GM19467 (cell line): ENCODE results near the gene DAAM1.

ENCODE experiments used
- ATAC-seq: cut with Tn5 transposase; IDR thresholded peaks from one replicate; pipeline ENCODE4 v1.9.1; 2021; ENCODE audit warnings: mild to moderate bottlenecking, moderate library complexity; ENCODE audit not compliant: unreplicated experiment

DAAM1 gene

DNA sequence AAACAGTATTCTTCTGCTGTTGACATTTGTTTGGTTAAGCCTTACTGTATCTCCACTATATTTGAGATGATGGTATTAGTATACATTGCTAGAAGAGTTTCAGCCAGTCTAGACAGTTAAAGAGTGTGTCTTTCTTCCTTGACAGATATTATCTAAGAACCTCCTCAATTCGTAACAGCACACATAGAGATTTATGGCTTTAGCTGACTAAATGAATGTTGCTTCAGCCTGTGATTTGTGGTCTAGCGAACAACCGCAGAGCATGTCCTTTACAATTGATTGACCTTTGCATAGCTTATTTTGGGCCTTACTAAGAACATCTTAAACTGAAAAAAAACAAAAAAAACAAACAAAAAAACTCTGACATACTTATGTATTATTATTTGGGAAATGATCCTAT lies 122.2 kb downstream of the DAAM1 start:
- ATAC-seq, result no peak

DNA sequence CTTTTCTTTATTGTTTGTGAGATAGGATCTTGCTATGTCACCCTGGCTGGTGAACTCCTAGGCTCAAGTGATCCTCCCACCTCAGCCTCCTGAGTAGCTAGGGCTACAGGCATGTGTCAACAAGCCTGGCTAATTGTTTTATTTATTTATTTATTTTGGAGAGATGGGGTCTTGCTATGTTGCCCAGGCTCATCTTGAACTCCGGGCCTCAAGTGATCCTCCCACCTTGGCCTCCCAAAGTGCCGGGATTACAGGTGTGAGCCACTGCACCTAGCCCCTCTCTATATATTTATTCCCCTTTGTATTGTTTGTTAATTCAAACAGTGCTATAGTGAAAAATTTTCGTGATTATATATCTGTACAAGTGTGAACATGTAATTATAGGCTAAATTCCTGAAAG lies 123.3 kb downstream of the DAAM1 start:
- no peak for ATAC-seq

DNA sequence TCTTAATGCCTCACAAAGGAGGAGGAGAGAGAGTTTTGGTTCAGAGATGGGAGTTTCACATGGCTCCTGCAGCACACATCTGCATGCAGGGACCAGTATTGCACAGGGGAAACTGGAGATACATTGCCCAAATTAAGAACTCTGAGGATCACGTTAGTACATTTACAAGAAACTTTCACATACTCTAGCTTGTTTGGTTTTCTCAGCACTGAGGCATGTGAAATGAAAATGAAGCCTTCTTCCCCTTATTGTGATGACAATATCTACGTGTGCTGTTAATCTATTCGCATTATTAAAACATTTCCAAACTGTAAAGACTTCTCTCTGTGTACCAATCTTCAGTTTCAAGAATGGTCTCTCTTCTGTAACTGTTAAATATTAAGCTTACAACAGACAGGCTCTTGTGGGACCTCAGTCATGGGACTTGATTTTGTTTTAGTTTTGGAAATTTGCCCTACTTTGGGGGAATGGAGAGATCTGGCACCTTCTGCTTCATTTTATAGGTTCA lies 124.7 kb downstream of the DAAM1 start:
- no peak for ATAC-seq

DNA sequence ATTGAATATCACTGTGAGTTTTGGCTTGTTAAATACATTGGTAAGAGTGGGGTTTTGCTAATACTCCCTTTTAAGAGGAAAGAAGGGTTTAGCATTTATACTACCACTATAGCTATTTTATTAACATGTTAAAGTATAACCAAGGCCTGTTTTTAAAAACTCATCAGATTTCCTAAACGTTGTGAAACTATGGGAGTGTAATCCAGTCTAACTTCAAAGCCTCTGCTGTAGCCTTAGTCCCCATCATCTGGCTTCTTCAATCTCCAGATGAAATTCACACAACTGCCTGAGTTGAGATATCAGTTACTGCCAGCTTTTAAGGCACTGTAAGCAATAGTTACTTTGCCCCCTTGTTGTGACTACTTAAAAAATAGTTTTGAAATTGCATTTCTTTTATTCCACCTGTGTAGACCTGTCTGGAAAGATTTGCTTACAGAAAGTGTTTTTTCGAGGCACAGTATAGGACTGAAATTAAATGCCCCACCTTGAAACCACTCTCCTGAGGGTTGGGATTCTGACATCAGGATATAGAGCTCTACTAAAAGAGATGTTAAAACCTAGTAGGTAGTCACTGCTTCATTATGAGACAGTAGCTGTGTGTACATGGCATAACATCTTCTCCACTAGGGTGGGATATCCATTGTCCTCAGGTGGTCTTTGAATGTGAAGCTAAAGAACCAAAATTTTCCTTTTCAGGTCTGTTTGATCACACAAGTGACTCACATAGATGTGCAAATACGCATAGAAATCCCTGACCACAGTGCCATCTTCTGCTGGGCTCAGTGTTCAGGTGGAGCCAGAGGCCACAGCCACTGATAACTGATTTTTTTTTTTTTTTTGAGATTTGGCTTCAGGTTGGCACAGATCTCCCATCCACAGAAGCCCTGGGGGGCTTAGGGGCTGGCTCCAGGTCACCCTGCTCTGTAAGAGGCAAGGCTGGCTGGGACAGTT lies 125.5 kb downstream of the DAAM1 start:
- ATAC-seq, result no peak

DNA sequence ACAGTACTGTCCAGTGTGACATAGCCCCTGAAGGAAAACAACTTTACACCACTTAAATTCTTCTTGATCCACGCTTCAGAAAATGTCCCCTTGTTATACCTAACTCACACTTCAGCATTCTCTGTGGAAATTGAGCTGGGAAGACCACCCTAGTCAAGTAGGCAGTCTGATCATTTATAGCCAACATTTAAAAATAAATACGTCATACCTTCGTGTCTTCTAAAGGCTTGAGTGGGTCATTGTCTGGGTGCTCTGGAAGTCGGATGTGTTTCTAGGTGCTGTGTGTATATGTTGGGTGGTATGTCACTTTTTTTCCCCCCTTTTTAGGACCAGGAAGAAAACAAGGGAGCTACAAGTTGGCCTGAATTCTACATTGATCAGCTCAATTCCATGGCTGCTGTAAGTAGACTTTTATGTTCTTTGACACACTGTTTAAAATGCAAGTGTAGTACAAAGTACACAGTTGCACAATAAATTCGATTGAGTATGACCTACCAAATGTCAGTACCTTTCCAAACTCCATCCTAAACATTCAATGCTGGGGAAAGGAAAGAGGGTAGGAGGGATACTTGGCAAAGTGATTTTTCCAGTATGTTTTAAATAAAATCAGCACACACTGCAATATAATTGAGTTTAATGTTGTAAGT lies 126.6 kb downstream of the DAAM1 start:
- ATAC-seq, result no peak

DNA sequence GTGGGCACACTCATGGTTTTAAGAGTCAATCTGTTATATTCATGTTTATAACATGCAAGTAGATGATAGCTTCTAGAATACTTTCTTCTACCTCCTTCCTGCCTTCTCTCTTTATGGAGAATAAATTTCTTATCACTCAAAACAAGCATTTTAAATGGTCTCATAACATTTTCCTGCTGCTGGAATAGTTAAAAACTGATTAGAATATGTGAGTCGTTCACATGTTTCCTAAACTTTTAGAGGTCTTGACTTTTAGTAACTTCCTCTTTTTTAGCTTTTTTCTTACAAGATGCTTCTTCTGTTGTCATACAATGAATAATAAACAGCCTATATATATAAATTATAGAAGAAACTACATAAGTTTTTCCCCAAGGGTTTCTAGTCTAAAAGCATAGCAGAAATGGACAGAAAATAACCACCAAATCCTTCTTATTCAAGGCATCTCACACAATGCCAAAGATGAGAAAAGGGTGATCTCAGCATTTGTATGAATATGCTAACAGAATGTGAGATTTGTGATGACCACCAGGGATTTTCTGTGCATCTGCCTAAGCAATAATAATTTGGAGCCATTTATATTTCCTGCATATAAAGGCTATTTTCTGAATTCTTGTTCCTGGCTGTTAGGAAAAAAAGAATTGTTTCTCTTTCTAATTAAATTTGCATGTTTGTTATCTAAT lies 127.8 kb downstream of the DAAM1 start:
- ATAC-seq, result no peak

DNA sequence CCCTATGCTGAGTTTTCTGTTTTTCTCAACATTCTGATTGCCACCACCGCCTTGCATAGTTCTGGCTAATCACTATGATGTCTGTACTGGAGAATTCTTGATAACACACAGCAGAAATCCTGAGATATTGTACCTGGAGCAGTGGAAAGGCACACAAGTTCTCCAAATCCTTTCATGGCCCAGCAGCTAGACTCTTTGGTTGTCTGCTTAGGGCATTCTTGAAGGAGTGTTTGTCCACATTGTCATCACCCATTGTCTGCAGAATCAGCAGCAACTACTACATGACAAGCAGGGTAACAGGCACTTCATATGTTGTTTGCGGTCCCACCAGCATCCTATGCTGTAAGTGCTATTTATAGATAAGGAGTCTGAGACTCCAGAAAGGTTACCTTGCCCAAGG lies 128.9 kb downstream of the DAAM1 start:
- no peak for ATAC-seq

DNA sequence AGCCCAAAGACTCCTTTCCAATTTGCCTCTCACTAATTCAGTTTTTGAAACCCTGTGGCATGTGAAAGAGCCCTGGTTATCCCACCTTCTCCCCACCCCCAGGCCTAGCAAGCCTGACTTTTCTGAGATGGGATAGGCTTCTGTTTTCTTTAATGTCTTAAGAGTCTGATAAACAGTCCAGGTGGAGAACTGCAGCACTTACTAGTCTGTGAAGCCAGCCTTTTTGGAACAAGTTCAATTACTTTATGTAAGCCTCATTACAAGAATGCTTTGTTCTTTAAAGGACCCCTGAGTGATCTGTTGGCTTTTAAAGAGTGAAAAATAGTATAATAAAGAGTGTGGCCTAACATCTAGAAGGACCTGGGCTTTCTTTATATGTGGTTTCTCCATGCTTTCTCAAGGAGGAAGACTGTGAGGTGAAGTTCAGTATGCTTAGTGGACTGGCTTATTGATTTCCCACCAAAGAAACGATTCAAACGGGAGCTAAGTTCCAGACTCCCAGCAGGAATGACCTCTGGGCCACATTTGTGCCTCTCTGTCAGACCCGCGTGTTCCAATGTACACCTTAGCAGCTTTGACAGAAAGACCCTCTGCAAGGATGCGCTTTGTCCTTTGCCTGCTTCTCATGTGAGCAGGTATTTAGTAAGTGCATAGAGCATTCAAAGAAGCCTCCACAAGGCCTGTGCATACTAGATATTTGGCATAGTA lies 129.5 kb downstream of the DAAM1 start:
- ATAC-seq, result no peak

DNA sequence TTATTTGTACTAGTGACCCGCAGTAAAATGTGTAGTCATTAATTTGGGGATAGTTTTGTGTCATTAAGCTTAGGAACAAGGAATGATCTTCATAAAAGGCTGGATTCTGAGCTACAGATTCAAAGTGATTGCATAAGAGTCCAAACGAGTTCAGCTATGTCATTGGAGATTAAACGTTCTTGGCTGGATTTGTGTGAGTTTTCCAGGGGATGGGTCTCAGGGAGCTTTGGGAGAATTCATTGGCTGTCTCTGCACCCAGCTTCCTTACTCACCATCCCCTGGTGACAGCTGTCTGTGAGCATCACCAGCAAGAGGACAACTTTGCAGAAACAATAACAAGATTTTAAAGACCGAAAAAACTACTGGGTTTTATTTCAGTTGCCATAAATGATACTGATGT lies 130.4 kb downstream of the DAAM1 start:
- no peak for ATAC-seq

DNA sequence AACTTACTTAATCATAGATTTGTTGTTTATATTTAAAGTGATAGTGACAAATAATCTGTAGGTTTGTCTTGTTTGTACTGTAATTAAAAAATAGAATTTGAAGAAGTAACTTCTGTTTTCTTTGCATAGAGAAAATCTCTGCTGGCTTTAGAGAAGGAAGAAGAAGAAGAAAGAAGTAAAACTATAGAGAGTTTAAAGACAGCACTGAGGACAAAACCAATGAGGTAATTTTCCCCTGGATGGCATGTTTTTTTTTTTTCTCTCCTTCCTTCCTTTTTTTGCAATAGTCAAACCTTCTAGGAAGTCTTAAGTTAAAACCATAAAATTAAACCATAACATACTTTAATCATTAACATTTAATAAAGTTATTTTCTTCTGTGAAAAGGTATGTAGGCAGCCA lies 131.9 kb downstream of the DAAM1 start:
- ATAC-seq, result no peak

DNA sequence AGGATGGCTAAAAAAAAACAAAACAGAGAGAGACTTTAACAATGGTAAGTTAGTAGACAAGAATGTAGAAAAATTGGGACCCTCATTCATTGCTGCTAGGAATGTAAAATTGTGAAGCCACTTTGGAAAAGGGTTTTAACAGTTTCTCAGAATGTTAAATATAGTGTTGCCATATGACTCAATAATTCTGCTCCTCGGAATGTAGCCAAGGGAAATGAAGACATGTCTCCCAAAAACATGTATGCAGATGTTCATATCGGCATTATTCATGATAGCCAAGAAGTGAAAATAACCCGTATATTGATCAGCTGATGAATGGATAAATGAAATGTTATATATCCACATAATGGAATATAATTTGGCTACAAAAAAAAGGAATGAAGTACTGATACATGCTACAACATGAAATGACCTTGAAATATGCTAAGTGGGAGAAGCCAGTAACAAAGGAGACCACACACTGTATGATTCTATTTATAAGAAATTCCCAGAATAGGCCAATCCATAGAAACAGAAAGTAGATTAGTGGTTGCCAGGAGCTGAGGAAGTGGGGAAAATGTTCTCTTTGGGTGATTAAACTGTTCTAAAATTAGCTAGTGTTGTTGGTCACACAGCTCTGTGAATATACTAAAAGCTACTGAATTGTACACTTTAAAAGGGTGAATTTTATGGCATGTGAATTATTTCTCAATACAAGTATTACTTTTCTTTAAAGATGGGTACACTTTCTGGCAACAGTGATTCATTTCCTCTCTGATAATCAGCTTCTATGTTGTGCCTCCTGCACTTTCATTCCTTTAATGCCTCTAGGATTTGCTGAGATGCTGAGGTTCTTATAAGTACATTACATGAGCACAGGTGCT lies 132.5 kb downstream of the DAAM1 start:
- no peak for ATAC-seq

DNA sequence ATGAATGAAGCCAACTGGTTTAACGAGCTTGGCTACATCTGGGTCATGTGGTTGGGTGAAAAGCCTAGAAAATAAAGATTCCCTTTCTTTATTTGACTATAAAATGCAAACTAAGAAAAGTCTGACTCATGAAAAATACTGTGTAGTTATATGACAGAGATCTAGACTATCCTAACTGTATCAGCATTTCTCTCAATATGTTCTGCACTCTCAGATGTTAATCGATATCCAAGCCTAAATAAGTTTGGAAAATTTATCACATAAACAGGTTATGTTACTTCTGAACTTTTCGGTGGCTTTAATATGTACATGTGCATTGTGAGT lies 133.1 kb downstream of the DAAM1 start:
- ATAC-seq, result no peak

DNA sequence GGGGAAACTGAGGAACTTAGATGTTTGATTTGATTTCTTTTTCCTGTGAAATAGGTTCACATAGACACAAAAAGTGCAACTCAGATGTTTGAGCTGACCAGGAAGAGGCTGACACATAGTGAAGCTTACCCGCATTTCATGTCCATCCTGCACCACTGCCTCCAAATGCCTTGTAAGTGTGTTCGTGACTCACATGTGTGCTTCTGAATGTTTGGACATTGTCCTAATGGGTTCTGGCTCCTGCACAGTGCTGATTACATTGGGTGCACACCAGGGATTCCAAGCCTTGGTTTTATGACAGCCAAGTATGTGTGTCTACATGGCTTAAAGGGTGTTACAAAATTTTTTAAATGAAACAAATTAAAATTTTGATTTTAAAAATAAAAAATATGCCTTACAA lies 137.4 kb downstream of the DAAM1 start:
- no peak for ATAC-seq

DNA sequence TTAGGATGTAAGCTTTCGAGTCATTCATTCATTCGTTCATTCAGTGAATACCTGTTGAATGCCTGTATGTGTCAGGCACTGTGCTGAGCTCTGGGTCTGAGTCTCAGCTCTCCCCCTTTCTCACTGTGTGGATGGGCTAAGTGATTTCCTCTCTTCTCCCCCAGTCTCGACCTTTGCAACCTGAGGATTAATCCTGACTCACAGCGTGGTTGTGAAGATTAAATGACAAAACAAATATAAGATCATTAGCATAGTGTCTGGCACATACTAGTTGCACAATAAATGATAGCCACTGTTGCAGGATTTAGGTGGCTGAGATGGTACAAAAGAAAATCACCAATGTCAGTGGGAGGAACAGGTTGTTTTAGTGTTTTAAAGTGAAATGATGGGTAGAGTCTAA lies 140.0 kb downstream of the DAAM1 start:
- no peak for ATAC-seq

DNA sequence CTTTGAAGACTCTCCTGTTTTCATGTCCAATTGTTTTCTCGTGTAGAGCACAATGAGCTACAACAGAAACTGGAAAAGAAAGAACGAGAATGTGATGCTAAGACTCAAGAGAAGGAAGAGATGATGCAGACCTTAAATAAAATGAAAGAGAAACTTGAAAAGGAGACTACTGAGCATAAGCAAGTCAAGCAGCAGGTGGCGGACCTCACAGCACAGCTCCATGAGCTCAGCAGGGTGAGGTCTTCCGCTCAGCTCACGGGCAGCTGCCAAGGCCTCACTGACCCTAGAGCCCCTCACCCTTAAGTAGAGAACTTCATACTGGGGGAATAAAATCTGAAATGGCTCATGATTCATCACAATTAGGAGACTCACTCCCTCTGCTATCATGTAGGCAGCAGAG lies 142.0 kb downstream of the DAAM1 start:
- no peak for ATAC-seq

DNA sequence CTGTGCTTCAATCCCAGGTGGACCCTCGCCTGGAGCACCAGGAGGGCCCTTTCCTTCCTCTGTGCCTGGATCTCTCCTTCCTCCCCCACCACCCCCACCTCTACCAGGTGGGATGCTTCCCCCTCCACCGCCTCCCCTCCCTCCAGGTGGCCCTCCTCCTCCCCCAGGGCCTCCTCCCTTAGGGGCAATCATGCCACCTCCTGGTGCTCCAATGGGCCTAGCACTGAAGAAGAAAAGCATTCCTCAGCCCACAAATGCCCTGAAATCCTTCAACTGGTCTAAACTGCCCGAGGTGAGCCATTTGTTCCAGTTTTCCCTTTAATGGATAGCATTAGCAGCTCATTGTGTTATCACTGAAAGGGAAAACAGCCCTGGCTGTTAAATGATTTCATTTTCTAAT lies 142.8 kb downstream of the DAAM1 start:
- no peak for ATAC-seq

DNA sequence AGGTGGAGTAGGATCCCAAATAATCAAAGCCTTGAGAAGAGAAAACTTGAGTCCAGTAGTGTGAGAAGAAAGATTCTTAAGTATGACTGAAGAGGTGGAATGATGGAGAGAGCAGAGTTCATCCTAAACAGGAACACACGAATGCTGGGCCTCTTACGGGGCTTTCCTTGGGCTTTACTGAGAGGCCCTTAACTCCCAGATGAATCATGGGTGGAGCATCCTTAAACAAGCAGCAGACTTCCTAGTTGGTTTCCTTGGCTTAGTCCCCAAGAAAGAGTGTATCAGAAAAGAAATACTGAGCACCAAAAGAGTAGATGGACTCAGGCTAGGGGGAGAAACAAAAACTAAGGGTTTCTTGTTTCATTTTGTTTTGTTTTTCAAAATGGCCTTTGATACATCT lies 144.3 kb downstream of the DAAM1 start:
- ATAC-seq, result no peak

DNA sequence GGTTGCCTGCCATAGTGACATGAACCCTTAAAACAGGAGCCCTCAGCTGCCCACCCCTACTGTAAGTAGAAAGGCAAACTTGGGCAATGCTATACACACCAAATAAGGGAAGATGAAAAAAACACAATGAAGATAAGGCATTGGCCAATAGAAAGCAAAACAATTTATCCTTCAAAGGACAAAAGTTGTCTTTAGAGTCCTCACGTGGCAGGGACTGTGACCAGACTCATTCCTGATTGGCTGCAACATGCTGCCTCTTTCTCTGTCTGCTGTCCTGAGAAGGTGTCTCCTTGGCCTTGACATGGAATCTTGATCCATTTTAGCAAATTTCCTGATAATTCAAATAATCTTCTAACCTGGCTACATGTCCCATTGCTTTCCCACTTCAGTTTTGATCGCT lies 144.8 kb downstream of the DAAM1 start:
- ATAC-seq, result no peak

DNA sequence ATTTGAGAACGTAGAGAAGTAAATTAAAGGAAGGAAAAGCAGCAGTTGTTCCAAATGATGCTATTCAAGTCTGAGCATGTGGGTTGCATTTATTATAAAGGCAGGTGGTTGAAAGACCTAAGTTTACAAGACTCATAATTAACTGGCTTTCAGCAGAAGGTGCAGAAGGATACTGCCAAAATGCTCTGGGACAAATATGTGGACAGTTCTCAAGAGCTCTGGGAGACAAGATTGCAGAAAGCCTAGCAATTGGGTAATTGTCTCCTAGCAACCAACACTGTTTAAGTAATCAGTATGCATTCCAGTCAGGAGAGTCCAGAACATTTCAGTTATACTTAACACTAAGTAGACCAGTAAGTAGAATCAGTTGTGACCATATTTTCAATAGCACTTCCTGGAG lies 145.2 kb downstream of the DAAM1 start:
- no peak for ATAC-seq

DNA sequence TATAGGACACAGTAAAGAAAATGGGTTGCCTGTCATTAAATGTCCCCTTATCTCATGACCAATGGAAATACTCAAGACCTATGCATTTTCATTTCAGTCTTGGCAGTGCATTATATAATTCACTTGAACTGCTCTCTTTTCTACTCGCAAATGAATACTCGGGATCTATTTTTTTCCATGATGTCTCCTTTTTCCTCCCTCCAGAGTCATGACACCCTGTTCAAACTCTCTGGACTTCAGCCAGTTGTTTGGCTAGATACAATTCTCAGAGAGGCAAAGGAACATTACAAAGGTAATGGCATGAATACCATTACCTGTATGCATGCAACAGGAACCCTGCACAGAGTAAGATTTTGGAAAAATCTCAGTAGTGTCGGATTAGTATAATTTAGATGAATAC lies 145.8 kb downstream of the DAAM1 start:
- ATAC-seq, result no peak
